HG03442 (cell line): ENCODE results near the gene MLLT1.

Source experiments
- ATAC-seq: cut with Tn5 transposase; IDR thresholded peaks from one replicate; pipeline ENCODE4 v1.9.1; 2021; ENCODE audit warnings: mild to moderate bottlenecking, moderate library complexity; ENCODE audit not compliant: unreplicated experiment

MLLT1 gene

GRCh38 chr19:6223461-6224307 lies 56.1 kb downstream of the MLLT1 start:
- ATAC-seq: no peak

GRCh38 chr19:6222884-6223283 lies 56.9 kb downstream of the MLLT1 start:
- no peak for ATAC-seq

GRCh38 chr19:6221878-6222746 lies 57.7 kb downstream of the MLLT1 start:
- no peak for ATAC-seq

- ATAC-seq: no peak
Observed at GRCh38 chr19:6221220-6221877, 58.4 kb downstream of the MLLT1 start.

- ATAC-seq: no peak
Observed at GRCh38 chr19:6220385-6221191, 59.2 kb downstream of the MLLT1 start.

GRCh38 chr19:6219586-6220290 lies 60.0 kb downstream of the MLLT1 start:
- ATAC-seq: no peak

GRCh38 chr19:6219147-6219525 lies 60.6 kb downstream of the MLLT1 start:
- ATAC-seq: no peak

- peak; percentile 57 for ATAC-seq
Observed at GRCh38 chr19:6218491-6219146, 61.2 kb downstream of the MLLT1 start.

- ATAC-seq: no peak
Observed at GRCh38 chr19:6217752-6218334, 61.9 kb downstream of the MLLT1 start.

- no peak for ATAC-seq
Observed at GRCh38 chr19:6216996-6217751, 62.6 kb downstream of the MLLT1 start.

GRCh38 chr19:6216236-6216995 lies 63.4 kb downstream of the MLLT1 start:
- ATAC-seq: no peak

- no peak for ATAC-seq
Observed at GRCh38 chr19:6215701-6216235, 64.0 kb downstream of the MLLT1 start.

GRCh38 chr19:6214881-6215541 lies 64.8 kb downstream of the MLLT1 start:
- ATAC-seq: no peak

- ATAC-seq: no peak
Observed at GRCh38 chr19:6213696-6214641, 65.8 kb downstream of the MLLT1 start.

GRCh38 chr19:6213266-6213595 lies 66.5 kb downstream of the MLLT1 start:
- no peak for ATAC-seq
